ENCODE data around the gene TMEM238L.

GRCh38 chr17:10799407-10799806 lies 4.5 kb downstream of the TMEM238L start:
- TF ChIP-seq POLR2A (IDR thresholded peaks at IDR 0.05) = no peak
- no peak for TF ChIP-seq CTCF (IDR thresholded peaks at IDR 0.05)
